Measurements from ENCODE around the gene SH3TC2. TPM values are rescaled to one million over a fixed set of nuclear protein-coding genes. Genes with fewer than 3 reads are reported as not detected.

The SH3TC2 gene
- total RNA-seq, 1 donor from 2014 or later = 0.92 TPM

- ATAC-seq = no peak
- DNase-seq = no peak
- intact Hi-C loops (cut with DNase I) = no loop called here
- H3K36me3 ChIP-seq = no peaks in the 10 kb centered on the region
- no peaks in the 10 kb centered on the region for H3K4me1 ChIP-seq
- no peak overlapping the region for H3K4me3 ChIP-seq
- no peaks in the 10 kb centered on the region for H3K9me3 ChIP-seq
- H3K27me3 ChIP-seq (ENCODE audit: low read depth) = no peaks in the 10 kb centered on the region
- TF ChIP-seq, protein P1, sequence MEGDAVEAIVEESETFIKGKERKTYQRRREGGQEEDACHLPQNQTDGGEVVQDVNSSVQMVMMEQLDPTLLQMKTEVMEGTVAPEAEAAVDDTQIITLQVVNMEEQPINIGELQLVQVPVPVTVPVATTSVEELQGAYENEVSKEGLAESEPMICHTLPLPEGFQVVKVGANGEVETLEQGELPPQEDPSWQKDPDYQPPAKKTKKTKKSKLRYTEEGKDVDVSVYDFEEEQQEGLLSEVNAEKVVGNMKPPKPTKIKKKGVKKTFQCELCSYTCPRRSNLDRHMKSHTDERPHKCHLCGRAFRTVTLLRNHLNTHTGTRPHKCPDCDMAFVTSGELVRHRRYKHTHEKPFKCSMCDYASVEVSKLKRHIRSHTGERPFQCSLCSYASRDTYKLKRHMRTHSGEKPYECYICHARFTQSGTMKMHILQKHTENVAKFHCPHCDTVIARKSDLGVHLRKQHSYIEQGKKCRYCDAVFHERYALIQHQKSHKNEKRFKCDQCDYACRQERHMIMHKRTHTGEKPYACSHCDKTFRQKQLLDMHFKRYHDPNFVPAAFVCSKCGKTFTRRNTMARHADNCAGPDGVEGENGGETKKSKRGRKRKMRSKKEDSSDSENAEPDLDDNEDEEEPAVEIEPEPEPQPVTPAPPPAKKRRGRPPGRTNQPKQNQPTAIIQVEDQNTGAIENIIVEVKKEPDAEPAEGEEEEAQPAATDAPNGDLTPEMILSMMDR (IDR thresholded peaks at IDR 0.05) = no peak
- no peak overlapping the region for H3K27ac ChIP-seq
These were observed 49.1 kb downstream of the SH3TC2 start for GRCh38 chr5:149013796-149014195.

DNA sequence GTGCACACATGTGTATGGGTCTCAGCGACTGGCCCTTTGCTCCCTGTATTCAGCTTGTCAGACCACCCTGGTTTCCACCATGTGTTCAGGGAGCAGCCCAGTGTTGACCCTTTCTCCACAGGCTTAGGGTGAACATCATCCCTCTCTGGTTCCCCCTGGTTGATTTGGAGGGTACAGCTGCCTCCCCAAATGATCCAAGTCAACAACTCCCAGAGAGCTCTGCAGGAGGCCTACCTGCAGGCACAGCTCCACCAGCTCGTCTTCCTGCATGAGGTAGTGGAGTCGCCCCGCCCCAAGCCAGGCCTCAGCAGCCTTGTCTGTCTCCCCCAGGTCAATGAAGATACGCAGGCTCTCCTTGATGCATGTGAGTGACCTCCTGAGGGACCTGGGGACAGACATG, 50.5 kb downstream of the SH3TC2 start:
- DNase-seq (no peak), ATAC-seq (no peak)
- no peak overlapping the region for H3K4me3 ChIP-seq
- intact Hi-C loops (cut with DNase I) = no loop called here
- TF ChIP-seq, protein P1 (IDR thresholded peaks at IDR 0.05) = no peak
- H3K27me3 ChIP-seq (ENCODE audit: low read depth) = no peaks in the 10 kb centered on the region
- H3K27ac ChIP-seq = no peak overlapping the region
- no peaks in the 10 kb centered on the region for H3K9me3 ChIP-seq
- H3K36me3 ChIP-seq = no peaks in the 10 kb centered on the region
- H3K4me1 ChIP-seq = no peaks in the 10 kb centered on the region

DNA sequence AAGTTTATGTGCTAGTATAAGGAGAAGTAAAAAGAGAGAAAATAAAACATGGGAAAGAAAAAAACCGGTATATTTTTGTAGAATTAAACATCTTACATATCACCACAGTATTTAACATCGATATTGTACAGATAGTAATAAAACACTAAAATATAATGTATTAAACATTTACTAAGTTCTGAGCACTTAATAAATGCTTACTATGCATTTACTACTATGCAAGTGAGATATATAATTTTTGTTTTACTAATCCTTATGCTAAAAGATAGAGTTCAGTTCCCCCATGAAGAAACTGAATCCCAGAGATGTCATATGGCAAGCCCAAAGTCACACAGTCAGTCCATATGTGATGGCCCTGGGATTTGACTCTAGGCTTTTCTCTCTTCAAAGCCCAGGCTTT, 51.1 kb downstream of the SH3TC2 start:
- no peak overlapping the region for H3K27ac ChIP-seq
- TF ChIP-seq, protein P1 (IDR thresholded peaks at IDR 0.05) = no peak
- H3K4me3 ChIP-seq = no peak overlapping the region
- DNase-seq (no peak), ATAC-seq (no peak)
- no peaks in the 10 kb centered on the region for H3K27me3 ChIP-seq (ENCODE audit: low read depth)
- no peaks in the 10 kb centered on the region for H3K36me3 ChIP-seq
- no peaks in the 10 kb centered on the region for H3K9me3 ChIP-seq
- no peaks in the 10 kb centered on the region for H3K4me1 ChIP-seq
- intact Hi-C loops (cut with DNase I) = no loop called here

DNA sequence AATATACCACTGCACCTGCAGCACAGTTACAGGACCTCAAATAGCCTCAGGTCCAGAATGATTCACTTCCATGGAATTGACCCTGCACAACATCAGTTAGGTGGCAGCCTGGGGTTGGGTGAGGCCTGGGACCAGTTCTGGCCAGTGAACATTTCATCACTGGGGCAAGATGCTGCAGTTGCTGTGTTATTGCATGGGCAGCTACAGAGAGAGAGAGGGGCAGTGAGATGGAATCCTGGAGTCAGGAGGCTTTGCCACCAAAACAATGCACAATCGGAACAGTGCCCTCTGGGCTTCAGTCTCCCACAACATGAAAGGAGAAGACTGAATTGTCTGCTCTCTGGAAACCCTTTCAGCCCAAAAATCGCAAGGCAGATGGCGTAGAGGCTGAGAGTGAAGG, 51.8 kb downstream of the SH3TC2 start:
- TF ChIP-seq, protein P1 (IDR thresholded peaks at IDR 0.05) = no peak
- Histone ChIP-seq H3K36me3 (no peaks in the 10 kb centered on the region), H3K4me1 (no peaks in the 10 kb centered on the region), H3K9me3 (no peaks in the 10 kb centered on the region), H3K27me3 (ENCODE audit: low read depth) (no peaks in the 10 kb centered on the region), H3K27ac (no peak overlapping the region), H3K4me3 (no peak overlapping the region)
- DNase-seq (no peak), ATAC-seq (no peak)
- intact Hi-C loops (cut with DNase I) = no loop called here

- intact Hi-C loops (cut with DNase I) = loop anchor here (10.0 kb wide), 1 partner anchor 272 kb away; no protein-coding TSS in a partner anchor
- Histone ChIP-seq H3K9me3 (no peaks in the 10 kb centered on the region), H3K27me3 (ENCODE audit: low read depth) (no peaks in the 10 kb centered on the region), H3K36me3 (no peaks in the 10 kb centered on the region), H3K4me3 (no peak overlapping the region), H3K4me1 (peaks cover 7% of the 10 kb centered on the region), H3K27ac (no peak overlapping the region)
- TF ChIP-seq, protein P1 (IDR thresholded peaks at IDR 0.05) = no peak
- ATAC-seq = no peak
- DNase-seq = no peak
These were observed 55.7 kb downstream of the SH3TC2 start for GRCh38 chr5:149007174-149007573.

DNA sequence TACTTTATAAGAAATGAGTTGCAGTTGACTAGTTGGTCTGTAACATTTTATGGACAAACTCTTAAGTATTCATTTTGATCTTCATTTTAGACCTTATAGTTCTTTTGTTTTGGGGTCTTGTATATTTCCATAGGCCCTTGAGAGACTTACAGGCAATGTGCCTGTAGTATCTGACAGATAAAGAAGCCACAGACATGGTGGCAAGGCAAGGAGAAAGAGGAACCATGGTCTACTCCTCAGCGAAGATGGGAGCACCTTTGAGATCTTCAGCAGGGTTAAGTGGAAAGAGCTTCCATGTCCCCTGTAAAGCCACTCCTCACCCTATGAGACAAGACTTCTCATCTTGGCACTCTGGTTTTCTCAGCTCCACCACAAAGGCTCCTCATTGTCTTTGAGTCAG, 56.4 kb downstream of the SH3TC2 start:
- DNase-seq = no peak
- Histone ChIP-seq H3K4me1 (peaks cover 7% of the 10 kb centered on the region), H3K27me3 (ENCODE audit: low read depth) (no peaks in the 10 kb centered on the region), H3K9me3 (no peaks in the 10 kb centered on the region), H3K4me3 (no peak overlapping the region), H3K27ac (no peak overlapping the region), H3K36me3 (no peaks in the 10 kb centered on the region)
- TF ChIP-seq, protein P1 (IDR thresholded peaks at IDR 0.05) = no peak
- ATAC-seq = no peak
- intact Hi-C loops (cut with DNase I) = loop anchor here (10.0 kb wide), 1 partner anchor 272 kb away; no protein-coding TSS in a partner anchor
